ENCODE results near the gene PDIA6.

PDIA6 gene

GRCh38 chr2:10764096-10764785 lies 48.3 kb downstream of the PDIA6 start:
- DNase-seq (ENCODE audit: low spot score) = no peak

GRCh38 chr2:10763461-10763800 lies 49.2 kb downstream of the PDIA6 start:
- DNase-seq (ENCODE audit: low spot score) = no peak

GRCh38 chr2:10762651-10763460 lies 49.7 kb downstream of the PDIA6 start:
- no peak for DNase-seq (ENCODE audit: low spot score)

- DNase-seq (ENCODE audit: low spot score) = no peak
These were observed 51.0 kb downstream of the PDIA6 start for GRCh38 chr2:10761591-10761990.

- DNase-seq (ENCODE audit: low spot score) = no peak
These were observed 51.6 kb downstream of the PDIA6 start for GRCh38 chr2:10760794-10761504.

GRCh38 chr2:10759151-10759714 lies 53.4 kb downstream of the PDIA6 start:
- no peak for DNase-seq (ENCODE audit: low spot score)

- DNase-seq (ENCODE audit: low spot score) = no peak
These were observed 54.7 kb downstream of the PDIA6 start for GRCh38 chr2:10757814-10758286.

- no peak for DNase-seq (ENCODE audit: low spot score)
These were observed 57.0 kb downstream of the PDIA6 start for GRCh38 chr2:10755621-10756020.

GRCh38 chr2:10753876-10754275 lies 58.7 kb downstream of the PDIA6 start:
- no peak for DNase-seq (ENCODE audit: low spot score)

- no peak for DNase-seq (ENCODE audit: low spot score)
These were observed 59.4 kb downstream of the PDIA6 start for GRCh38 chr2:10753156-10753555.

- DNase-seq (ENCODE audit: low spot score) = no peak
These were observed 60.3 kb downstream of the PDIA6 start for GRCh38 chr2:10752236-10752635.

GRCh38 chr2:10750610-10751009 lies 62.0 kb downstream of the PDIA6 start:
- no peak for DNase-seq (ENCODE audit: low spot score)

- no peak for DNase-seq (ENCODE audit: low spot score)
These were observed 69.9 kb downstream of the PDIA6 start for GRCh38 chr2:10742666-10743065.

- DNase-seq (ENCODE audit: low spot score) = no peak
These were observed 71.4 kb downstream of the PDIA6 start for GRCh38 chr2:10741139-10741538.

GRCh38 chr2:10740226-10740625 lies 72.4 kb downstream of the PDIA6 start:
- no peak for DNase-seq (ENCODE audit: low spot score)

GRCh38 chr2:10738192-10738591 lies 74.4 kb downstream of the PDIA6 start:
- no peak for DNase-seq (ENCODE audit: low spot score)

GRCh38 chr2:10733980-10734379 lies 78.6 kb downstream of the PDIA6 start:
- no peak for DNase-seq (ENCODE audit: low spot score)

- no peak for DNase-seq (ENCODE audit: low spot score)
These were observed 79.0 kb downstream of the PDIA6 start for GRCh38 chr2:10733566-10733925.
